ENCODE data around the gene LEKR1. TPM values are rescaled to one million over a fixed set of nuclear protein-coding genes. Genes with fewer than 3 reads are reported as not detected.
A peak's percentile ranks its signal among the peaks of the same experiment; 100 is the strongest.
"Not testable (repeated sequence)": the region's sequence is repeated elsewhere in the genome, so short reads cannot be mapped to it uniquely, and the experiment has no call there.

LEKR1 gene
- total and polyA plus RNA-seq, 5 donors, result 0.97 to 2.0 (median 1.5) TPM

- no peak overlapping the region for H3K4me3 ChIP-seq (ENCODE audit: low read length)
- no peaks in the 10 kb centered on the region for H3K9me3 ChIP-seq (ENCODE audit: control insufficient read depth, low read length)
- no peaks in the 10 kb centered on the region for H3K27me3 ChIP-seq (ENCODE audit: control insufficient read depth, insufficient read depth)
- no peak for DNase-seq
- 44% methylated on average over 2 of the region's 2 CpGs for WGBS
- intact Hi-C loops (cut with DNase I), result no loop called here
- no peaks in the 10 kb centered on the region for H3K4me1 ChIP-seq (ENCODE audit: control insufficient read depth, insufficient read depth, low read length)
- no peak overlapping the region for H3K27ac ChIP-seq (ENCODE audit: low read length)
- ATAC-seq, result no peak
Observed at GRCh38 chr3:156952011-156952410, 125.9 kb downstream of the LEKR1 start.

- no peaks in the 10 kb centered on the region for H3K9me3 ChIP-seq (ENCODE audit: control insufficient read depth, low read length)
- H3K4me1 ChIP-seq (ENCODE audit: control insufficient read depth, insufficient read depth, low read length), result no peaks in the 10 kb centered on the region
- H3K27me3 ChIP-seq (ENCODE audit: control insufficient read depth, insufficient read depth), result no peaks in the 10 kb centered on the region
- 91% methylated on average over 1 of the region's 1 CpG for WGBS
- no peak overlapping the region for H3K4me3 ChIP-seq (ENCODE audit: low read length)
- ATAC-seq (no peak), DNase-seq (no peak)
- no peak overlapping the region for H3K27ac ChIP-seq (ENCODE audit: low read length)
- intact Hi-C loops (cut with DNase I), result no loop called here
Observed at GRCh38 chr3:156957715-156958114, 131.6 kb downstream of the LEKR1 start.

- WGBS, result 62% methylated on average over 3 of the region's 3 CpGs
- no peak overlapping the region for H3K4me3 ChIP-seq (ENCODE audit: low read length)
- no peak for ATAC-seq
- DNase-seq, result no peak
- no peaks in the 10 kb centered on the region for H3K4me1 ChIP-seq (ENCODE audit: control insufficient read depth, insufficient read depth, low read length)
- intact Hi-C loops (cut with DNase I), result no loop called here
- H3K27me3 ChIP-seq (ENCODE audit: control insufficient read depth, insufficient read depth), result no peaks in the 10 kb centered on the region
- no peak overlapping the region for H3K27ac ChIP-seq (ENCODE audit: low read length)
- H3K9me3 ChIP-seq (ENCODE audit: control insufficient read depth, low read length), result no peaks in the 10 kb centered on the region
Observed at GRCh38 chr3:156963096-156963495, 136.9 kb downstream of the LEKR1 start.

- no peaks in the 10 kb centered on the region for H3K27me3 ChIP-seq (ENCODE audit: control insufficient read depth, insufficient read depth)
- no peaks in the 10 kb centered on the region for H3K4me1 ChIP-seq (ENCODE audit: control insufficient read depth, insufficient read depth, low read length)
- no peak overlapping the region for H3K27ac ChIP-seq (ENCODE audit: low read length)
- WGBS, result 68% methylated on average over 3 of the region's 3 CpGs
- ATAC-seq, result no peak
- intact Hi-C loops (cut with DNase I), result no loop called here
- H3K9me3 ChIP-seq (ENCODE audit: control insufficient read depth, low read length), result no peaks in the 10 kb centered on the region
- H3K4me3 ChIP-seq (ENCODE audit: low read length), result no peak overlapping the region
- no peak for DNase-seq
Observed at GRCh38 chr3:156964577-156964976, 138.4 kb downstream of the LEKR1 start.

GRCh38 chr3:156966349-156966748 lies 140.2 kb downstream of the LEKR1 start:
- 94% methylated on average over 10 of the region's 10 CpGs for WGBS
- DNase-seq, result peak in 1 of 3 donors; percentile 3
- H3K4me3 ChIP-seq (ENCODE audit: low read length); H3K27me3 ChIP-seq (ENCODE audit: control insufficient read depth, insufficient read depth); H3K27ac ChIP-seq (ENCODE audit: low read length); H3K9me3 ChIP-seq (ENCODE audit: control insufficient read depth, low read length); H3K4me1 ChIP-seq (ENCODE audit: control insufficient read depth, insufficient read depth, low read length); intact Hi-C loops (cut with DNase I); ATAC-seq: not testable (repeated sequence)

- no peaks in the 10 kb centered on the region for H3K27me3 ChIP-seq (ENCODE audit: control insufficient read depth, insufficient read depth)
- no peaks in the 10 kb centered on the region for H3K9me3 ChIP-seq (ENCODE audit: control insufficient read depth, low read length)
- 87% methylated on average over 2 of the region's 2 CpGs for WGBS
- intact Hi-C loops (cut with DNase I), result no loop called here
- no peak overlapping the region for H3K4me3 ChIP-seq (ENCODE audit: low read length)
- DNase-seq (no peak), ATAC-seq (no peak)
- H3K27ac ChIP-seq (ENCODE audit: low read length), result no peak overlapping the region
- no peaks in the 10 kb centered on the region for H3K4me1 ChIP-seq (ENCODE audit: control insufficient read depth, insufficient read depth, low read length)
Observed at GRCh38 chr3:156973954-156974353, 147.8 kb downstream of the LEKR1 start.

GRCh38 chr3:156974931-156975330 lies 148.8 kb downstream of the LEKR1 start:
- intact Hi-C loops (cut with DNase I), result no loop called here

GRCh38 chr3:156975721-156976120 lies 149.6 kb downstream of the LEKR1 start:
- intact Hi-C loops (cut with DNase I), result no loop called here
- no peak for ATAC-seq
- no peak overlapping the region for H3K4me3 ChIP-seq (ENCODE audit: low read length)
- 44% methylated on average over 1 of the region's 1 CpG for WGBS
- no peak for DNase-seq
- no peaks in the 10 kb centered on the region for H3K9me3 ChIP-seq (ENCODE audit: control insufficient read depth, low read length)
- H3K27ac ChIP-seq (ENCODE audit: low read length), result no peak overlapping the region
- H3K4me1 ChIP-seq (ENCODE audit: control insufficient read depth, insufficient read depth, low read length), result no peaks in the 10 kb centered on the region
- no peaks in the 10 kb centered on the region for H3K27me3 ChIP-seq (ENCODE audit: control insufficient read depth, insufficient read depth)

More at GRCh38 chr3:156974931-156975330, 148.8 kb downstream of the LEKR1 start:
- Histone ChIP-seq H3K9me3 (ENCODE audit: control insufficient read depth, low read length) (no peaks in the 10 kb centered on the region), H3K4me3 (ENCODE audit: low read length) (no peak overlapping the region), H3K27ac (ENCODE audit: low read length) (no peak overlapping the region), H3K4me1 (ENCODE audit: control insufficient read depth, insufficient read depth, low read length) (no peaks in the 10 kb centered on the region), H3K27me3 (ENCODE audit: control insufficient read depth, insufficient read depth) (no peaks in the 10 kb centered on the region)
- no peak for ATAC-seq
- DNase-seq, result no peak
- WGBS, result 58% methylated on average over 1 of the region's 1 CpG

- ATAC-seq, result no peak
- WGBS, result 76% methylated on average over 4 of the region's 4 CpGs
- intact Hi-C loops (cut with DNase I), result no loop called here
- H3K4me1 ChIP-seq (ENCODE audit: control insufficient read depth, insufficient read depth, low read length), result no peaks in the 10 kb centered on the region
- no peaks in the 10 kb centered on the region for H3K27me3 ChIP-seq (ENCODE audit: control insufficient read depth, insufficient read depth)
- H3K4me3 ChIP-seq (ENCODE audit: low read length), result no peak overlapping the region
- H3K9me3 ChIP-seq (ENCODE audit: control insufficient read depth, low read length), result no peaks in the 10 kb centered on the region
- no peak overlapping the region for H3K27ac ChIP-seq (ENCODE audit: low read length)
- peak in 2 of 3 donors; percentile 7 to 9 for DNase-seq
Observed at GRCh38 chr3:156976933-156977332, 150.8 kb downstream of the LEKR1 start.

- DNase-seq (peak in 1 of 3 donors; percentile 9), ATAC-seq (no peak)
- no peaks in the 10 kb centered on the region for H3K4me1 ChIP-seq (ENCODE audit: control insufficient read depth, insufficient read depth, low read length)
- H3K27me3 ChIP-seq (ENCODE audit: control insufficient read depth, insufficient read depth), result no peaks in the 10 kb centered on the region
- 55% methylated on average over 2 of the region's 2 CpGs for WGBS
- no peak overlapping the region for H3K27ac ChIP-seq (ENCODE audit: low read length)
- H3K9me3 ChIP-seq (ENCODE audit: control insufficient read depth, low read length), result no peaks in the 10 kb centered on the region
- H3K4me3 ChIP-seq (ENCODE audit: low read length), result no peak overlapping the region
- intact Hi-C loops (cut with DNase I), result no loop called here
Observed at GRCh38 chr3:156978481-156978961, 152.4 kb downstream of the LEKR1 start.

GRCh38 chr3:156981005-156981404 lies 154.9 kb downstream of the LEKR1 start:
- no peaks in the 10 kb centered on the region for H3K27me3 ChIP-seq (ENCODE audit: control insufficient read depth, insufficient read depth)
- no peak overlapping the region for H3K27ac ChIP-seq (ENCODE audit: low read length)
- DNase-seq (no peak), ATAC-seq (no peak)
- H3K4me1 ChIP-seq (ENCODE audit: control insufficient read depth, insufficient read depth, low read length), result no peaks in the 10 kb centered on the region
- H3K4me3 ChIP-seq (ENCODE audit: low read length), result no peak overlapping the region
- no peaks in the 10 kb centered on the region for H3K9me3 ChIP-seq (ENCODE audit: control insufficient read depth, low read length)
- intact Hi-C loops (cut with DNase I), result no loop called here
- WGBS, result 90% methylated on average over 3 of the region's 3 CpGs

GRCh38 chr3:156983559-156983958 lies 157.4 kb downstream of the LEKR1 start:
- Histone ChIP-seq H3K4me3 (ENCODE audit: low read length) (no peak overlapping the region), H3K4me1 (ENCODE audit: control insufficient read depth, insufficient read depth, low read length) (no peaks in the 10 kb centered on the region), H3K27me3 (ENCODE audit: control insufficient read depth, insufficient read depth) (no peaks in the 10 kb centered on the region), H3K9me3 (ENCODE audit: control insufficient read depth, low read length) (no peaks in the 10 kb centered on the region), H3K27ac (ENCODE audit: low read length) (no peak overlapping the region)
- intact Hi-C loops (cut with DNase I), result no loop called here
- DNase-seq (peak in 1 of 3 donors; percentile 2), ATAC-seq (no peak)

Measured in right cardiac atrium (tissue), 5 donors.